Fibroblast of the aortic adventitia (primary cell): ENCODE results near the gene HARS1. TPM values are rescaled to one million over a fixed set of nuclear protein-coding genes. Genes with fewer than 3 reads are reported as not detected.
A peak's percentile ranks its signal among the peaks of the same experiment; 100 is the strongest.

ENCODE experiments used
- DNase-seq: peaks from one replicate; pipeline ENCODE4 v3.0.0-alpha.2; 2010; ENCODE audit warnings: low read depth
- H3K4me3 ChIP-seq: 2 replicates; pipeline ENCODE4 v1.5.1; 2011; ENCODE audit warnings: low read depth, mild to moderate bottlenecking, control low read depth, low read length, moderate library complexity
- CTCF ChIP-seq: IDR thresholded peaks from 2 replicates; pipeline ENCODE4 v1.5.1; 2011; ENCODE audit warnings: mild to moderate bottlenecking, low read length, control low read depth, inconsistent platforms; ENCODE audit not compliant: insufficient read depth
- total RNA-seq: library from RNA; depleted of rRNA; stranded (reverse); fragments of >200 nt; gene quantifications from 2 replicates; pipeline ENCODE4 v1.2.3, GENCODE V29; 2012; ENCODE audit warnings: low replicate concordance

The HARS1 gene
- total RNA-seq, 1 donor = 52.2 TPM

- peak; percentile 38 for DNase-seq
- TF ChIP-seq CTCF = no peak
- H3K4me3 ChIP-seq = peak within 1 kb of the TSS; percentile 56
Measured at GRCh38 chr5:140633021-140633471, 58.1 kb downstream of the HARS1 start, which contains the start of gene CD14. TSS of gene CD14 (minus strand) at chr5:140633175. CDS start at chr5:140633071, 104 bp downstream.

- peak; percentile 71 for DNase-seq
Measured at GRCh38 chr5:140632366-140633020, 58.7 kb downstream of the HARS1 start.

GRCh38 chr5:140631831-140632365 lies 59.3 kb downstream of the HARS1 start:
- TF ChIP-seq CTCF = no peak
- peak overlapping the region; percentile 56 for H3K4me3 ChIP-seq
- DNase-seq = no peak

More at GRCh38 chr5:140632366-140633020, 58.7 kb downstream of the HARS1 start:
- peak overlapping the region; percentile 56 for H3K4me3 ChIP-seq
- no peak for TF ChIP-seq CTCF

GRCh38 chr5:140631036-140631417 lies 60.1 kb downstream of the HARS1 start:
- no peak for DNase-seq
- H3K4me3 ChIP-seq = no peak overlapping the region
- TF ChIP-seq CTCF = no peak

GRCh38 chr5:140630292-140631035 lies 60.7 kb downstream of the HARS1 start:
- no peak for TF ChIP-seq CTCF
- no peak overlapping the region for H3K4me3 ChIP-seq
- DNase-seq = no peak

GRCh38 chr5:140628711-140629110 lies 62.5 kb downstream of the HARS1 start:
- H3K4me3 ChIP-seq = no peak overlapping the region
- TF ChIP-seq CTCF = no peak
- peak; percentile 22 for DNase-seq
